ENCODE results near the gene C4orf50.

DNA sequence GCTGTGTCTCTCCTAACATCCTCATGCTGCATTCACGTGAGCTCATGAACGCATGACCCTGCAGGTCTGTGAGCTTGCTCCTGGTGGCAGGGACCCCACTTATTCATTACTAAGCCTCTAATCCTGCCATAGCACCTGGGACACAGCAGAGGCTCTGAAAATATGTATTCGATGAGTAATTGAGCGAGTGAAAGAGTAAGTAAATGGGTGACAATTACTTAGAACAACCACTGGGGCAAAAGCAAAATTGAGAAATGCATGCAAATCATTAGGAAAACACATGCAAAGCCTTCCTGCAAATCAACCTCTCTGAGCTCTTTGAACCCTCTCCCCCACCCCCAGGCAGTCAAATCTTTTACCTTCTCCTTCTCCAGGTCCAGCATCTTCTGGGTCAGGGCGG is 23.6 kb upstream of the C4orf50 start:
- TF ChIP-seq, protein P1, sequence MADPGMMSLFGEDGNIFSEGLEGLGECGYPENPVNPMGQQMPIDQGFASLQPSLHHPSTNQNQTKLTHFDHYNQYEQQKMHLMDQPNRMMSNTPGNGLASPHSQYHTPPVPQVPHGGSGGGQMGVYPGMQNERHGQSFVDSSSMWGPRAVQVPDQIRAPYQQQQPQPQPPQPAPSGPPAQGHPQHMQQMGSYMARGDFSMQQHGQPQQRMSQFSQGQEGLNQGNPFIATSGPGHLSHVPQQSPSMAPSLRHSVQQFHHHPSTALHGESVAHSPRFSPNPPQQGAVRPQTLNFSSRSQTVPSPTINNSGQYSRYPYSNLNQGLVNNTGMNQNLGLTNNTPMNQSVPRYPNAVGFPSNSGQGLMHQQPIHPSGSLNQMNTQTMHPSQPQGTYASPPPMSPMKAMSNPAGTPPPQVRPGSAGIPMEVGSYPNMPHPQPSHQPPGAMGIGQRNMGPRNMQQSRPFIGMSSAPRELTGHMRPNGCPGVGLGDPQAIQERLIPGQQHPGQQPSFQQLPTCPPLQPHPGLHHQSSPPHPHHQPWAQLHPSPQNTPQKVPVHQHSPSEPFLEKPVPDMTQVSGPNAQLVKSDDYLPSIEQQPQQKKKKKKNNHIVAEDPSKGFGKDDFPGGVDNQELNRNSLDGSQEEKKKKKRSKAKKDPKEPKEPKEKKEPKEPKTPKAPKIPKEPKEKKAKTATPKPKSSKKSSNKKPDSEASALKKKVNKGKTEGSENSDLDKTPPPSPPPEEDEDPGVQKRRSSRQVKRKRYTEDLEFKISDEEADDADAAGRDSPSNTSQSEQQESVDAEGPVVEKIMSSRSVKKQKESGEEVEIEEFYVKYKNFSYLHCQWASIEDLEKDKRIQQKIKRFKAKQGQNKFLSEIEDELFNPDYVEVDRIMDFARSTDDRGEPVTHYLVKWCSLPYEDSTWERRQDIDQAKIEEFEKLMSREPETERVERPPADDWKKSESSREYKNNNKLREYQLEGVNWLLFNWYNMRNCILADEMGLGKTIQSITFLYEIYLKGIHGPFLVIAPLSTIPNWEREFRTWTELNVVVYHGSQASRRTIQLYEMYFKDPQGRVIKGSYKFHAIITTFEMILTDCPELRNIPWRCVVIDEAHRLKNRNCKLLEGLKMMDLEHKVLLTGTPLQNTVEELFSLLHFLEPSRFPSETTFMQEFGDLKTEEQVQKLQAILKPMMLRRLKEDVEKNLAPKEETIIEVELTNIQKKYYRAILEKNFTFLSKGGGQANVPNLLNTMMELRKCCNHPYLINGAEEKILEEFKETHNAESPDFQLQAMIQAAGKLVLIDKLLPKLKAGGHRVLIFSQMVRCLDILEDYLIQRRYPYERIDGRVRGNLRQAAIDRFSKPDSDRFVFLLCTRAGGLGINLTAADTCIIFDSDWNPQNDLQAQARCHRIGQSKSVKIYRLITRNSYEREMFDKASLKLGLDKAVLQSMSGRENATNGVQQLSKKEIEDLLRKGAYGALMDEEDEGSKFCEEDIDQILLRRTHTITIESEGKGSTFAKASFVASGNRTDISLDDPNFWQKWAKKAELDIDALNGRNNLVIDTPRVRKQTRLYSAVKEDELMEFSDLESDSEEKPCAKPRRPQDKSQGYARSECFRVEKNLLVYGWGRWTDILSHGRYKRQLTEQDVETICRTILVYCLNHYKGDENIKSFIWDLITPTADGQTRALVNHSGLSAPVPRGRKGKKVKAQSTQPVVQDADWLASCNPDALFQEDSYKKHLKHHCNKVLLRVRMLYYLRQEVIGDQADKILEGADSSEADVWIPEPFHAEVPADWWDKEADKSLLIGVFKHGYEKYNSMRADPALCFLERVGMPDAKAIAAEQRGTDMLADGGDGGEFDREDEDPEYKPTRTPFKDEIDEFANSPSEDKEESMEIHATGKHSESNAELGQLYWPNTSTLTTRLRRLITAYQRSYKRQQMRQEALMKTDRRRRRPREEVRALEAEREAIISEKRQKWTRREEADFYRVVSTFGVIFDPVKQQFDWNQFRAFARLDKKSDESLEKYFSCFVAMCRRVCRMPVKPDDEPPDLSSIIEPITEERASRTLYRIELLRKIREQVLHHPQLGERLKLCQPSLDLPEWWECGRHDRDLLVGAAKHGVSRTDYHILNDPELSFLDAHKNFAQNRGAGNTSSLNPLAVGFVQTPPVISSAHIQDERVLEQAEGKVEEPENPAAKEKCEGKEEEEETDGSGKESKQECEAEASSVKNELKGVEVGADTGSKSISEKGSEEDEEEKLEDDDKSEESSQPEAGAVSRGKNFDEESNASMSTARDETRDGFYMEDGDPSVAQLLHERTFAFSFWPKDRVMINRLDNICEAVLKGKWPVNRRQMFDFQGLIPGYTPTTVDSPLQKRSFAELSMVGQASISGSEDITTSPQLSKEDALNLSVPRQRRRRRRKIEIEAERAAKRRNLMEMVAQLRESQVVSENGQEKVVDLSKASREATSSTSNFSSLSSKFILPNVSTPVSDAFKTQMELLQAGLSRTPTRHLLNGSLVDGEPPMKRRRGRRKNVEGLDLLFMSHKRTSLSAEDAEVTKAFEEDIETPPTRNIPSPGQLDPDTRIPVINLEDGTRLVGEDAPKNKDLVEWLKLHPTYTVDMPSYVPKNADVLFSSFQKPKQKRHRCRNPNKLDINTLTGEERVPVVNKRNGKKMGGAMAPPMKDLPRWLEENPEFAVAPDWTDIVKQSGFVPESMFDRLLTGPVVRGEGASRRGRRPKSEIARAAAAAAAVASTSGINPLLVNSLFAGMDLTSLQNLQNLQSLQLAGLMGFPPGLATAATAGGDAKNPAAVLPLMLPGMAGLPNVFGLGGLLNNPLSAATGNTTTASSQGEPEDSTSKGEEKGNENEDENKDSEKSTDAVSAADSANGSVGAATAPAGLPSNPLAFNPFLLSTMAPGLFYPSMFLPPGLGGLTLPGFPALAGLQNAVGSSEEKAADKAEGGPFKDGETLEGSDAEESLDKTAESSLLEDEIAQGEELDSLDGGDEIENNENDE (IDR thresholded peaks at IDR 0.05; ENCODE audit: insufficient replicate concordance, low read length), result no peak
- TF ChIP-seq, protein P2, sequence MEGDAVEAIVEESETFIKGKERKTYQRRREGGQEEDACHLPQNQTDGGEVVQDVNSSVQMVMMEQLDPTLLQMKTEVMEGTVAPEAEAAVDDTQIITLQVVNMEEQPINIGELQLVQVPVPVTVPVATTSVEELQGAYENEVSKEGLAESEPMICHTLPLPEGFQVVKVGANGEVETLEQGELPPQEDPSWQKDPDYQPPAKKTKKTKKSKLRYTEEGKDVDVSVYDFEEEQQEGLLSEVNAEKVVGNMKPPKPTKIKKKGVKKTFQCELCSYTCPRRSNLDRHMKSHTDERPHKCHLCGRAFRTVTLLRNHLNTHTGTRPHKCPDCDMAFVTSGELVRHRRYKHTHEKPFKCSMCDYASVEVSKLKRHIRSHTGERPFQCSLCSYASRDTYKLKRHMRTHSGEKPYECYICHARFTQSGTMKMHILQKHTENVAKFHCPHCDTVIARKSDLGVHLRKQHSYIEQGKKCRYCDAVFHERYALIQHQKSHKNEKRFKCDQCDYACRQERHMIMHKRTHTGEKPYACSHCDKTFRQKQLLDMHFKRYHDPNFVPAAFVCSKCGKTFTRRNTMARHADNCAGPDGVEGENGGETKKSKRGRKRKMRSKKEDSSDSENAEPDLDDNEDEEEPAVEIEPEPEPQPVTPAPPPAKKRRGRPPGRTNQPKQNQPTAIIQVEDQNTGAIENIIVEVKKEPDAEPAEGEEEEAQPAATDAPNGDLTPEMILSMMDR (IDR thresholded peaks at IDR 0.05; ENCODE audit: control extremely low read depth in 1 of 3, insufficient read depth in 1 of 3, low read depth in 1 of 3, low read length in 3 of 3), result no peak
- no peak for TF ChIP-seq POLR2AphosphoS5 (IDR thresholded peaks at IDR 0.05; ENCODE audit: low read depth, low read length)

Data from H1 (cell line).